ENCODE results near the gene CIRBP.

DNA sequence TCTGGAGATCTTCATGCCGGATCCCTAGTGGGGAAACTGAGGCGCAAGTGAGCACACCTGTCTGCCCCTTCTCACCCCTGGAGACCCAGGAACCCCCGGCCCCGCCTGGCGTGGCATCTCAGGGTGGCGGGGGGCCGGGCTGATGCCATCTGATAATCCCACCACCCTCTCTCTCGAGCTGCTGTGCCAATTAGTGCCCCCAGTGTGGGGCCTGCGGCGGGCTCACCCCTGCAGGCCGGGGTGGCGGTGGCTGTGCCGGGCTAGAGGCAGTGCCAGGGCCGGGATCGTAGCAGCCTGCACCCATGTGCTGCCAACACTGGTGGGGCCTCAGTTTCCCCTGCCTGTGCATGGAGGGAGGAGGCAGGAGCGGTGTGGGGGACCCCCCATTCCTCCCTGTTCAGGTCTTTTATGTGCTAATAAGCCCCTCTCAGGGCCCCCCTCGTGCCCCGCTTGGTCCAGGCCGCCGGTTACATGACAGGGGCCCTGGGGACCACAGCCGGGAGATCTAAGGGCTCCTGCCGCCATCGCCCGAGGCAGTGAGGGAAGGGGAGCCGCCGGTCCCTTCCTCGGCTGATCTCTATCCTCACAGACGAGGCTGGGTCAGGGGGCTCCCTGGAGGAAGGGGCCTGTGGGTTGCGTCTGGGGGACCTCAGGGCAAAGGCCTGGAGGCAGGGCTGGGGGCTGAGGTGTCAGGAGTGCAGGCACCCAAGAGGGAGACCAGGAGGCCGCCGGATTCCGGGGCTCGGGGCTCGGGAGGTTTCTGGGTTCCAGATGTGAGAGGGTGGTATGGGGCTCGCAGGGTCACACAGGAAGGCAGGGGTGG lies 24.9 kb downstream of the CIRBP start:
- TF ChIP-seq MAFK (IDR thresholded peaks at IDR 0.05; ENCODE audit: low read length) (no peak), STAG1 (CRISPR knock-in tag; IDR thresholded peaks at IDR 0.05; ENCODE audit: borderline replicate concordance) (no peak), ZNF830 (CRISPR knock-in tag; IDR thresholded peaks at IDR 0.05) (no peak), BCOR (IDR thresholded peaks at IDR 0.05) (no peak), IRF2 (CRISPR knock-in tag; IDR thresholded peaks at IDR 0.05) (no peak), CTCF (IDR thresholded peaks at IDR 0.05 in 2 of 3, conservative IDR thresholded peaks at IDR 0.05 in 1 of 3; ENCODE audit: insufficient read depth in 2 of 3, low read depth in 1 of 3, low read length in 3 of 3) (no peak), YY1 (IDR thresholded peaks at IDR 0.05; ENCODE audit: borderline replicate concordance in 1 of 3, control insufficient read depth in 1 of 3, extremely low read depth in 1 of 3, insufficient read depth in 3 of 3, insufficient read length in 1 of 3, insufficient replicate concordance in 2 of 3, low read depth in 1 of 3, low read length in 2 of 3) (no peak), ETS2 (tag; IDR thresholded peaks at IDR 0.05; ENCODE audit: borderline replicate concordance, poor library complexity, severe bottlenecking) (no peak), NR3C1 (CRISPR knock-in tag; IDR thresholded peaks at IDR 0.05) (no peak), CEBPB (tag; IDR thresholded peaks at IDR 0.05) (no peak), POLR2AphosphoS5 (IDR thresholded peaks at IDR 0.05; ENCODE audit: control insufficient read depth, insufficient read depth, low read depth, low read length) (no peak), NFE2L1 (tag; IDR thresholded peaks at IDR 0.05; ENCODE audit: borderline replicate concordance, low read depth) (no peak), ZNF75A (CRISPR knock-in tag; IDR thresholded peaks at IDR 0.05) (no peak)

Data from K562 (cell line).